HG03354 (cell line): ENCODE measurements around the gene UCK2.

Experiments used
- ATAC-seq: cut with Tn5 transposase; IDR thresholded peaks from one replicate; pipeline ENCODE4 v1.9.1; 2021; ENCODE audit warnings: mild to moderate bottlenecking; ENCODE audit not compliant: unreplicated experiment, poor library complexity, severe bottlenecking

UCK2 gene

GRCh38 chr1:165832902-165833301 is 5.5 kb downstream of the UCK2 start:
- ATAC-seq, result no peak

DNA sequence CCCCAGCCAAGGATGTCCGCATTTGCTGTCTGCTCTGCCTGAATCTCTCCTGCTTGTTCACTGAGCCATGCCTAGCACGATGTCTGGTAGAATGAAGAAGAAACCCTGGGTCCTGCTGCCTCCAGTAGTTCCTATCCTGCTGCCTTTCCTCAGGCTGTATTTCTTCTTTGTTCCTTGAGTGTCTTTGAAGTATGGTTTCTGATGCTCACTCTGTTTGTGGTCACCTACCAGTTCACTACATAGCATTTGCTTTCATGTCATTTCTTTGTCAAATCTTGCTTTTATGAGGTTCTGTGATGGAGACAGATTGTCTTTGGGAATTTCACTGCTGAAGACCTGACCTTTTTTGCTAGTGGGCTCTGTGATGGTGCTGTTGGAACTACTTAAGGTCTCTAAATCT is 5.9 kb downstream of the UCK2 start:
- no peak for ATAC-seq

DNA sequence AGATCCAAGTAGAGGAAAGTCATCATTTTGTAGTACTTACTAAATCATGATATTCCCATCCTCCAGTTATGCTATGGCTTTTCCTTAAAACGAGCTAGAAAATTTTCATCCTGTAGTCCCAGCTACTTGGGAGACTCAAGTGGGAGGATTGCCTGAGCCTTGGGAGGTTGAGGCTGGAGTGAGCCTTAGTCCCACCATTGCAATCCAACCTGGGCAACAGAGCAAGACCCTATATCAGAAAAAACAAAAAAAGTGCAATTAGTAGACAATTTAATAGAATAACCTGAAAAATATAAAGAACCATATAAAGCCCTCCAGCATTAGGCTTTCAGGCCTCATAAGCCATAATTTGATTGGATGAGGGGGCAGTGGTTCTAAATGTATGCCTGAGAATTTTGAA is 6.8 kb downstream of the UCK2 start:
- ATAC-seq, result no peak

- no peak for ATAC-seq
These were observed 7.5 kb downstream of the UCK2 start for GRCh38 chr1:165834881-165835280.

- no peak for ATAC-seq
These were observed 9.5 kb downstream of the UCK2 start for GRCh38 chr1:165836664-165837482.

GRCh38 chr1:165837838-165838364 is 10.5 kb downstream of the UCK2 start:
- no peak for ATAC-seq

DNA sequence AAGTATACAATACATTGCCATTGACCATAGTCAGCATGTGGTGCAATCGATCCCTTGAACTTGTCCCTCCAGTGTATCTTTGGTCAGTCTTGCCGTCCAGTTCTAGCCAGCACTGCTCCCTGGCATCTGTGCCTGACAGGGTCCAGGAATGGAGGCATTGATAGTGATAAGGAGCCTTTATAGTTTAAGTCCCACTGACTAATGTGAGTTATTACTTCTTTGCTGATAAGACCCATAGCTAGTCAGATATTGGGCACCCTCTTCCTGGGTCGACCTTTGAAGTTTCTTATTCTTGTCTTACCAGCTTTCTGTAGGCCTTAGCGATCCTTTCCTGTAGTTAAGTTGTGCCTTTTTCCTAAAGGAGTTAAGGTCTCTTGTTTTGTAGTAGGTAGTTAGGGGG is 13.0 kb downstream of the UCK2 start:
- ATAC-seq, result no peak

DNA sequence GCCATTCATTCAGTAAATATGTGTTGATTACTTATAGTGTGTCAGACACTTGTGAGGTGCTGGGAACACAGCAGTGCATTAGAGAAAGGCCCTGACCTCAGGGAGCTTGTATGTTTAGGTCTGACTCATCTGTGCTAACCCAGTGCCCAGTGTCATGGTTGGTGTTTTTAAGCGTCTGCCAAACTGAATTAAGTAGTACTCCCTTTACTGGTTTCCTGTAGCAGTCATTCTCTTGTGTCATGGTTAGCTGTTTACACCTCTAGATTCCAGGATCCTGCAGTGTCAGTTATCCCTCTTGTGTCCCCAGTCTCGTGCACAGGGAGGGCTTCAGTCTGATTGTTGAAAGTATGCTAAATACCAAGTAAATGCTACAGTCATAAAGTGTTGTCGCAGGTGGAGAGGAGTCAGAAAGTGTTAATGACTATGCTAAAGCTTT is 14.2 kb downstream of the UCK2 start:
- ATAC-seq, result peak; percentile 47

GRCh38 chr1:165842023-165842670 is 14.7 kb downstream of the UCK2 start:
- ATAC-seq, result peak; percentile 37

DNA sequence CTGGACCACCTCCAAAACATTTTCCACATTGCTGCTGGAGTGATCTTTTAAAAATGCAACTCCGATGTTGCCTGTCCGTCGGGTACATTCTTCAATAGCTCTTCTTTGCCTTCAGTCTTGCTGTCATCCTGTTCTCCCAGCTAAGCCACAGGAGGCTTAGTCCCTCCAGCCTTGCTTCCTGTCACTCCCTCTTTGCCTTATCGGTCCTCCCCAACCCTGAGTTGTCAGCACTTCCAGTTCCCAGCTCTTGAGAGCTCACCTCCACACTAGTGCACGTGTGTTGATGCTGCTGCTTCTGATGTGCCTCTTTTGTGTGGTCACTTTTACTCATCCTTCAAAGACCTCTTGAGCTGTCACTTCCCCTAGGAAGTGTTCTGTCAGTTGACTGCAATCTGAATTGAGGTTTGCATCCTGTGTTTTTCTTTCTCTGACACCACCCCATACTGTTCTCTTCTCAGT is 15.3 kb downstream of the UCK2 start:
- ATAC-seq, result peak; percentile 52

DNA sequence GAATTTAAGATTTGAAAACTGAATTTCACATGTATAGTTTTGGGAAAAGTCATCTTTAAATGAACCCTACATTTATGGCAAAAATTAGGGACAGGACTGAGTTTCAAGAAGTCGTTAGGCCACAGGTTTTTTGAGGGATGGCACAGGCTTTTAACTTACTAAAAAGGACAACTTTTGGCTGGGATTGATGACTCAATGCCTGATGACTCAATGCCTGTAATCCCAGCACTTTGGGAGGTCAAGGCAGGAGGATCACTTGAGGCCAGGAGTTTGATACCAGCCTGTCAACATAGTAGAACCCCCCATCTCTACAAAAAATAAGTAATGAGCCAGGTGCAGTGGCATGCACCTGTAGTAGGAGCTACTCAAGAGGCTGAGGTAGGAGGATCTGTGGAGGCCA is 15.9 kb downstream of the UCK2 start:
- ATAC-seq, result no peak

DNA sequence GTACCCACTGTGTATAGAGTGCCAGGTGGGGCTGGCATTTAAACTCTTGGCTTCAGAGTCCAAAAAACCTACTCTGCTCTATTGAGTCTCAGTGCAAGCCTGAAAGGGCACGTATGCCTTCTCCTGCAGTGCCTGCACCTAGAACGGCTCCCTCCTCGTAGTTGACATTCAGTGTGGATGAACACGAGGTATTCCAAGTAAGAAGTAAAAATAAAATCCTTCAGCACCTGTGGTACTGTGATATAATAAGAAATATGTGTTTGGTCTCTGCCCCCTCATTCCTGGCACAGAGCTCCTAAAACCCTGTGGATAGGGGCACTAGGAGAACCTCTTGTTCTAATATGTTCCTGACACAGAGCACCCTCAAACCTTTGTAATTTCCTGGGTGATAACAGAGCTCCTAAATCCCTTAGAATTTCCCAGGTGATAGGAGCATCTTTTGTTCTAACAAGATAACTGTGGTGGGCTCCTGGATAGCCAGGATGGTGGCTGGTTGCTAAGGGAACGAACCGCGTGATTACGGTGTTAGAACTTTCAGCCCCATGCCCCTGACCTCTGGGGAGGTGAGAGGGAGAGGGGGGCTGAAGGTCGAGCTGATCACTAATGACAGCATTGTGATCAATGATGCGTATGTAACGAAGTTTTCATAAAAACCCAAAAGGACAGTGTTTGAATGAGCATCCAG is 16.8 kb downstream of the UCK2 start:
- ATAC-seq, result no peak

DNA sequence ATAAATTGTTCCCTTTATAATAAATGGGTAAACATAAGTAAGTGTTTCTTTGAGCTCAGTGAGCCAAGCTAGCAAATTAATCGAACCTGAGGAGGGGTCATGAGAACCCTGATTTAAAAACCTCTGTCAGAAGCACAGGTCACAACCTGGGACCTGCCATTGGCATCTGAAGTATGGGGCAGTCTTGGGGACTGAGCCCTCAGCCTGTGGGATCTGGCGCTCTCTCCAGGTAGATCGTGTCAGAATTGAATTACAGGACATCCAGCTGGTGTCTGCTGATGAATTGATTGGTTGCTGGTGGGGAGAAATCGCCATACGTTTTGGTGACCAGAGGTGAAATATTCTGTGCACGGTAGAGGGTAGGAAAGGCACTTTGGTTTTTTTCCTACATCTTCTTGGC is 17.5 kb downstream of the UCK2 start:
- ATAC-seq, result no peak

GRCh38 chr1:165845569-165845968 is 18.2 kb downstream of the UCK2 start:
- ATAC-seq, result no peak

DNA sequence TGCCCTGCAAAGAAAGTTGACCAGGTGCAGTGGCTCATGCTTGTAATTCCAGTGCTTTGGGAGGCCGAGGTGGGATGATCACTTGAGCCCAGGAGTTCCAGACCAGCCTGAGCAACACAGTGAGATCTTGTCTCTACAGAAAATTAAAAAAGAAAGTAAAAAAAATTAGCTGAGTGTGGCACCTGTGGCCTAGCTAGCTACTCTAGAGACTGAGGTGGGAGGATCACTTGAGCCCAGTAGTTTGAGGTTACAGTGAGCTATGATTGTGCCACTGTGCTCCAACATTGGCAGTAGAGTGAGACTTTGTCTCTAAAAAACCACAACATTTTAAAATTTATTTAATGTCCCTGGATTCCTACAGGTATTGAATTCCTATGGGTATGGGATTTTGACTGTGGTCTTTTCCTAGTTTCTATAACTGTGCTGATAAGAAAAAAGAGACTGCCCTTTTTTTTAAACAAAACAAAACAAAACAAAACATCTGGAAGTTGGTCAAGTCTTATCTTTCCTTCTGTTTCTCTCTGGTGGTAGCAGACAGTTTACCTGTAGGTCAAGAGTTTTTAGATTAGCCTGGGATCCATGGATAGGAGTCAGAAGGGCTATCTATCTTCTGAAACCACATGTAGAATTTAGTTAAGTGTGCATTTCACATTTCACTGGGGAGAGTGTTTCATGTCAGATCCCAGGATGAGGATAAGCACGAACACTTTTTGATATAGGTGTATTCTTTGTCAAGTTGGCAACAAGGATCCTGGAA is 18.8 kb downstream of the UCK2 start:
- ATAC-seq, result peak; percentile 44

- no peak for ATAC-seq
These were observed 20.1 kb downstream of the UCK2 start for GRCh38 chr1:165847486-165847885.

DNA sequence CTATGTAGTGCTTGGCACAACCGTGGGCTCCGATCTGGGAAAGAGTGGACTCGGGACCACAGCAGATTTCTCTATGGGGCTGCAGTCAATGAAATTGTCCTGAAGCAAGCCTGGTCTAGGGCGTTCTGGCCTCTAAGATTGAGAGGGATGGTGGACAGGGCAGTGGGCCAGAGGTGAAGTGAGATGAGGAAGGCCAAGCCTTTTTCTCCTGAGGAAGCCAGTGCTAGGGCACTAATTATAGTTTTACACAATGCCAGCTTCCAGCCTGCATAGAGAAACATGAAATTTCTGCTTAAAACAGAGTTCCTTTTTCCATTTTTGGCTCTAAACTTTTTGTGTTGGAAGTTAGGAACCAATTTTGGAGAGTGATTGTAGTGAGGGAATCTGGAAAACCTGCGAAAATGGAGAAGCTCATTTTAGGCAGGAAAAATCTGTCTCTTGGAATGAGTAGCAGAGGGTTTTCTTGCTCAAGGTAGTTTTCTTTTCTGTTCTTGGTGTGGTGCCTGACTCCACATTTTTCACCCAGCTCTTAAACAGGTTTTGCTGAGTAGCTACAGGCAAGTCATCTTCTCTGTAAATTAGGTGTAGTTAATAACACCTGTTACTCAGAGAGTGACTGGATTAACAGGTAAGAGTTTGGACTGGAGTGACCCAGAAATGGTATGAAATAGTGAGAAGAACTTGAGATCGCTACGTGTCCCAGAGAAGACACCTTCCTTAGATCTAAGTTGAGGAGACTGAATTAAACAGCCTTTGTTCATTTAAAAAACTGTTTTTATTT is 22.1 kb downstream of the UCK2 start:
- ATAC-seq, result no peak

GRCh38 chr1:165851034-165851658 is 23.7 kb downstream of the UCK2 start:
- ATAC-seq, result peak; percentile 86

GRCh38 chr1:165852871-165853270 is 25.5 kb downstream of the UCK2 start:
- ATAC-seq, result no peak
